ENCODE data around the gene XCL1.

GRCh38 chr1:168560370-168560769 is 16.0 kb upstream of the XCL1 start:
- TF ChIP-seq EZH2 (optimal IDR thresholded peaks at IDR 0.05; ENCODE audit: low read depth, low read length): no peak
- TF ChIP-seq CTCF (IDR thresholded peaks at IDR 0.05; ENCODE audit: low read length): no peak

All from MM.1S (cell line).